Measurements from ENCODE around the gene VSNL1.

VSNL1 gene

GRCh38 chr2:17540093-17540812, at the start of gene VSNL1:
TSS of gene VSNL1 (plus strand) at chr2:17540696. CDS start at chr2:17592075, 51,379 bp downstream.
- H3K9ac ChIP-seq (ENCODE audit: low read depth, low read length, poor library complexity, severe bottlenecking), result no peak within 1 kb of the TSS

GRCh38 chr2:17495590-17495989, 44.9 kb upstream of the VSNL1 start:
- H2AFZ ChIP-seq (ENCODE audit: low read length), result no peak overlapping the region
- no peaks in the 10 kb centered on the region for H3K79me2 ChIP-seq (ENCODE audit: insufficient read depth, low read length)
- H3K4me2 ChIP-seq (ENCODE audit: low read depth, low read length, poor library complexity, severe bottlenecking), result no peak overlapping the region
- H3K9ac ChIP-seq (ENCODE audit: low read depth, low read length, poor library complexity, severe bottlenecking), result no peak overlapping the region
- no peak overlapping the region for H3K4me3 ChIP-seq (ENCODE audit: low read length, poor library complexity, severe bottlenecking)
- H3K9me3 ChIP-seq (ENCODE audit: insufficient read depth, low read depth, low read length), result no peaks in the 10 kb centered on the region
- no peaks in the 10 kb centered on the region for H3K27me3 ChIP-seq (ENCODE audit: insufficient read depth, low read length, poor library complexity, severe bottlenecking)
- TF ChIP-seq EZH2phosphoT487 (IDR thresholded peaks at IDR 0.05; ENCODE audit: borderline replicate concordance) (no peak), CTCF (conservative IDR thresholded peaks at IDR 0.05; ENCODE audit: low read length) (no peak)
- H3F3A ChIP-seq (ENCODE audit: low read depth), result no peaks in the 10 kb centered on the region
- no peaks in the 10 kb centered on the region for H3K36me3 ChIP-seq (ENCODE audit: insufficient read depth, low read length)
- no peaks in the 10 kb centered on the region for H3K4me1 ChIP-seq (ENCODE audit: insufficient read depth, low read length, poor library complexity, severe bottlenecking)
- no peaks in the 10 kb centered on the region for H3K9me2 ChIP-seq (replicated peaks; ENCODE audit: low read depth, low read length)
- no peaks in the 10 kb centered on the region for H4K20me1 ChIP-seq (ENCODE audit: insufficient read depth, low read length, poor library complexity, severe bottlenecking)

More at GRCh38 chr2:17540093-17540812, at the start of gene VSNL1:
- Histone ChIP-seq H3K27me3 (ENCODE audit: insufficient read depth, low read length, poor library complexity, severe bottlenecking) (no peaks in the 10 kb centered on the region), H3K79me2 (ENCODE audit: insufficient read depth, low read length) (no peaks in the 10 kb centered on the region), H4K20me1 (ENCODE audit: insufficient read depth, low read length, poor library complexity, severe bottlenecking) (no peaks in the 10 kb centered on the region), H2AFZ (ENCODE audit: low read length) (no peak within 1 kb of the TSS), H3K4me3 (ENCODE audit: low read length, poor library complexity, severe bottlenecking) (no peak within 1 kb of the TSS), H3K36me3 (ENCODE audit: insufficient read depth, low read length) (no peaks in the 10 kb centered on the region), H3F3A (ENCODE audit: low read depth) (no peaks in the 10 kb centered on the region), H3K4me1 (ENCODE audit: insufficient read depth, low read length, poor library complexity, severe bottlenecking) (no peaks in the 10 kb centered on the region), H3K4me2 (ENCODE audit: low read depth, low read length, poor library complexity, severe bottlenecking) (no peak within 1 kb of the TSS), H3K9me2 (replicated peaks; ENCODE audit: low read depth, low read length) (no peaks in the 10 kb centered on the region), H3K9me3 (ENCODE audit: insufficient read depth, low read depth, low read length) (no peaks in the 10 kb centered on the region)
- TF ChIP-seq CTCF (conservative IDR thresholded peaks at IDR 0.05; ENCODE audit: low read length), result no peak
- TF ChIP-seq EZH2phosphoT487 (IDR thresholded peaks at IDR 0.05; ENCODE audit: borderline replicate concordance), result no peak

GRCh38 chr2:17497718-17498117, 42.8 kb upstream of the VSNL1 start:
- Histone ChIP-seq H3K4me2 (ENCODE audit: low read depth, low read length, poor library complexity, severe bottlenecking) (no peak overlapping the region), H3K9me2 (replicated peaks; ENCODE audit: low read depth, low read length) (no peaks in the 10 kb centered on the region), H3K36me3 (ENCODE audit: insufficient read depth, low read length) (no peaks in the 10 kb centered on the region), H2AFZ (ENCODE audit: low read length) (no peak overlapping the region), H3K79me2 (ENCODE audit: insufficient read depth, low read length) (no peaks in the 10 kb centered on the region), H3K9ac (ENCODE audit: low read depth, low read length, poor library complexity, severe bottlenecking) (no peak overlapping the region), H4K20me1 (ENCODE audit: insufficient read depth, low read length, poor library complexity, severe bottlenecking) (no peaks in the 10 kb centered on the region), H3K4me1 (ENCODE audit: insufficient read depth, low read length, poor library complexity, severe bottlenecking) (no peaks in the 10 kb centered on the region), H3K27me3 (ENCODE audit: insufficient read depth, low read length, poor library complexity, severe bottlenecking) (no peaks in the 10 kb centered on the region), H3K9me3 (ENCODE audit: insufficient read depth, low read depth, low read length) (no peaks in the 10 kb centered on the region), H3K4me3 (ENCODE audit: low read length, poor library complexity, severe bottlenecking) (no peak overlapping the region), H3F3A (ENCODE audit: low read depth) (no peaks in the 10 kb centered on the region)
- no peak for TF ChIP-seq EZH2phosphoT487 (IDR thresholded peaks at IDR 0.05; ENCODE audit: borderline replicate concordance)
- no peak for TF ChIP-seq CTCF (conservative IDR thresholded peaks at IDR 0.05; ENCODE audit: low read length)

Data from Loucy (cell line).